NB4 (cell line): ENCODE measurements around the gene PEPD.

Experiments used
- CTCF ChIP-seq: IDR thresholded peaks from one replicate; pipeline ENCODE4 v1.5.1; 2012; ENCODE audit warnings: low read depth, low read length
- POLR2A ChIP-seq: IDR thresholded peaks from 2 replicates; pipeline ENCODE4 v1.6.1; 2011; ENCODE audit warnings: mild to moderate bottlenecking; ENCODE audit not compliant: insufficient read length; ENCODE audit errors: extremely low read depth

DNA sequence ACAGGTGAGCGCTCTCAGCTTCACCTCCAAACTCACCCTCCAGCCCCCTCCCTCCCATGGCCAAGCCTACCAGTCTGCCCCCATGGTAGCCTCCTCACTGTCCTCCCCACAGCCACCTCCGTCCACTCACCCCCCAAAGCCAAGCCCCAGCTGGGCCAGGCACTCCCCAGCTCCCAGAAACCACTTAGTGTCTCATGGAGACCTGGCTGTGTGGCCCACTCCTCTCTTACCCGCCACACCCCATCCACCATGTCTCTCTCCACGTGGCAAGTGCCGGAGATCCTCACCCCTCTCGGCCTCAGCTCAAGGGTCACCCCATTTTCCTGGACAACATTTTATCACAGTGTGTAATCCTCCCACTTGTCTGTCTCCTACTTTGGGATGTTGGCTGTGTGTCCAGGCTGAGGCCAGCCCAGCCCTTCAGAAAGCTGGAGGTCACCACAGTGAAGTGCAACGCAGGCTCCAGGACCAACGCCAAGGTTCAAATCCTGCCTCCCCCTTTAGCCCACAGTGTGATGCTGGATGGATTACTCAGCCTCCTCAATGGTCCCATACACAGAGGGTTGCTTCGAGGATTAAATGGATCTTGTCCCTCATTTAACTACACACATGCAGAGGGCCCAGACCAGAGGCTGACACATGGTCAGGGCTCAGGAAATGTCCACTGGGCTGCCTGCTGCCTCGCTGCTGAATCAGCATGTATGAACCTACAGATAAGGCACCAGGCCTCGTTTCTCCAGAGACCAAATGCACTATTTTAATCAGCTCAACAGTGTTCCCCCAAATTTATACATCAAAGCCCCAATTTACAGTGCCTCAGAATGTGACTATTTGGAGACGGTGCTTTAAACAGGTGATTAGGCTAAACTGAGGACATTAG is 76.8 kb downstream of the PEPD start:
- no peak for TF ChIP-seq POLR2A
- no peak for TF ChIP-seq CTCF
